Tibial nerve (tissue), 4 donors: ENCODE measurements around the gene CHST14.

Experiments
- CTCF ChIP-seq, 5 experiments: fragments of 200-600 bp in 3 of 5; fragments of 450-650 bp in 2 of 5; sonication (generic) in 3 of 5; IDR thresholded peaks; one replicate each; pipeline ENCODE4 v1.5.1; 2016 to 2019; ENCODE audit warnings: antibody characterized with exemption in 5 of 5, mild to moderate bottlenecking in 3 of 5, moderate library complexity in 2 of 5
- EP300 ChIP-seq, 2 donors: sonication (generic); formaldehyde crosslinking; IDR thresholded peaks; one replicate each; pipeline ENCODE4 v1.6.1; 2017; ENCODE audit warnings: antibody characterized with exemption in 2 of 2, mild to moderate bottlenecking in 1 of 2
- POLR2A ChIP-seq, 2 donors: fragments of 450-650 bp; IDR thresholded peaks; one replicate each; pipeline ENCODE4 v1.6.1; 2017; ENCODE audit warnings: antibody characterized with exemption in 2 of 2, mild to moderate bottlenecking in 2 of 2, moderate library complexity in 2 of 2

GRCh38 chr15:40438712-40439111, 32.1 kb upstream of the CHST14 start:
- no peak for TF ChIP-seq CTCF (IDR thresholded peaks at IDR 0.05)
- no peak for TF ChIP-seq POLR2A (IDR thresholded peaks at IDR 0.05)
- no peak for TF ChIP-seq EP300 (IDR thresholded peaks at IDR 0.05)
